Activated effector memory CD4-positive, alpha-beta T cell treated with anti-CD3 and anti-CD28 coated beads, Interleukin-2, amount 50 U/mL, for 16 hours (primary cell): ENCODE results near the gene RTN1.

Experiments
- DNase-seq: peaks from one replicate; pipeline ENCODE4 v3.0.0-alpha.2; 2020

RTN1 gene

DNA sequence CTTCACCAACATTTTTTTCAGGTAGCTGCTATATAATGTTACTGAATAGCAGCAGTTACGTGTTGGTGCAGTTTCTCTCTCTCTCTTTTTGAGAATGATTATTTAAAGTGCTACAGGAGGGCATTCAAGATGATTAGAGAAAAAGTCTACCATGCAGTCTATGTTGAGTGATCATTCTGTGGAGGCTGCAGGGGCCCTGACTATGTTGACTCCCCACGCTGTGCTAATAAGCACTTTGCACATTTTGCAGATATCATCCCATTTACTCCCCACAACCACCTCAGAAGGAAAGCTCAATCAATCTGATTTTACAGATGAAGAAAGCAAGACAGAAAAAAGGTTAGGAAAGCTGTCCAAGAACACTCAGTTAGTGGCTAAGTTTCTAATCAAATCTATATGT, 87.8 kb downstream of the RTN1 start:
- DNase-seq = no peak

DNA sequence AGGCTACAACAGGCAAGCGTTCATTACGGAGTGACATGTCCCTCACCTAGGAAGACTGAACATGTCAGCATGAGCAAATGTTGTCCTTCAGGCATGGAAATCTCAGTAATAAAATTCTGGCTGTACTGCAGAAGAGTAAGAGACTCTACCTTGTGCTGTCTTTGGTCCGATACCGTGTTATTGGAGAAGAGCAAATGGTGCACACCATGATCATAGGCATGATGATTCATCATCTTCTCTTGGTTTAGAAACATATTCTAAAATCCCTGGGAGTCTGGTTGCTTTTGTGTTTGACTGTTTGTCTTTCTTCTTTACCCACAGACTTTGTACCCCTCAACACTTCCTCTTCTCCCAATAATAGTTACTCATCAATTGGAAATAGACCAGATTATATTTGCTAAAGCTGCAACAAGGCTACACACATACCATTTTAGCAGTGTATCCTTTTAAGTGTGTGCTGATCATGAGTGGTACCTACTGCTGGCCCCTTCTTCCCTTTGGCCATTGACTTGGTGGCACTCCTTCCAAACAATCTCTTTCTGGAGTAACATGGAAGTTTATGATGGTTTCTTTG, 93.5 kb downstream of the RTN1 start:
- no peak for DNase-seq

DNA sequence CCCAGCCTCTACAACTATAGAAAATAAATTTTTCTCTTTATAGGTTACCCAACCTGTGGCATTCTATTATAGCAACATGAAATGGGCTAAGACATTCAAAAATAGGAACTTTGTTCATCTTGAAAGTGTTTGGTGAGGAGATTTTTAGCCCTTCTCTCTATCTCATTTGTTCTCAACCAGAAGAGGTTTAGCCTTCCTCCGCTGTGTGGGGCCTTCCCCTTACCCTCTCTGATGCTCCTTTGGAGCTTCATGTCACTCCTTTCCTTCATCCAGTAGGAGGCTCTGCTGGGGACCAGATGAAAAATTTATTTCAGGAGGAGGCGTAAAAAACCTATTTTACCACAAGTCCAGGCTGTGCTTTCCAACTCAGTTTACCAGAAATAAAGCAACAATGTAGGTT, 94.1 kb downstream of the RTN1 start:
- DNase-seq = no peak

DNA sequence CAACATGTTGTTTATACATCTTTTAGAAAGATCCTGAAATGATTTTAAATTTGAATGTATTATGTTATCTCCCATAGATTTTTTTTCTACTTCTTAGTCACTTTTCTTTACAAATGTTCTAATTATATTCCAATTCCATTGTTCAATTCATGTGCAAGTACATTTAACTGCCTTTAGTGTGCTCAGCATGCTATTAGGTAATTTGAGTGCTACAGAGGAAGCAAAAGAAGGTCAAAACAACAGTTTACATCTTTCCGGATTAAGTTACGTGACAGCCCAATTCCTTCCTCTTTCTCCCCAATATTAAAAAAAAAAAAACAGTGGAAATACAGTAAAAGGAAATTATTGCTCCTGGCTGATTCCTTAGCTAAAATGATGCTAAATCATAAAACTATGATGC, 98.3 kb downstream of the RTN1 start:
- no peak for DNase-seq

DNA sequence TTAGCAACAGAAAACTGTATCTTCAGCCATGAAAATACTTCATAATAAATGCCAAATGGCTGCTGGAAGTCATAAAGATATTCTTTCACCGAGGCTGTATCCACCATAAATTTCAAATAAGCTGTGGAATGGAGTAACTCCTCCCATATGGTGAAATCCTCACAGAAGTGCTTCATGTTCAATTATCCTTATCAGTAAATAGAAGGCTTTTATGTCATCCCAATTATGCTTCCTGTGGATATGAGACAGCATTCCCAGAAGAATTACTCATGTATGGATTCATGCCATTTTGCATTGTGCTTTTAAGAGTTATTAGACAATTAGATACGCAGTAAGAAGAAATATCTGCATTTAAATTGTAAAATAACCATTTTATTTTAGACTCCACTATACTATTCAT, 99.0 kb downstream of the RTN1 start:
- DNase-seq = no peak

DNA sequence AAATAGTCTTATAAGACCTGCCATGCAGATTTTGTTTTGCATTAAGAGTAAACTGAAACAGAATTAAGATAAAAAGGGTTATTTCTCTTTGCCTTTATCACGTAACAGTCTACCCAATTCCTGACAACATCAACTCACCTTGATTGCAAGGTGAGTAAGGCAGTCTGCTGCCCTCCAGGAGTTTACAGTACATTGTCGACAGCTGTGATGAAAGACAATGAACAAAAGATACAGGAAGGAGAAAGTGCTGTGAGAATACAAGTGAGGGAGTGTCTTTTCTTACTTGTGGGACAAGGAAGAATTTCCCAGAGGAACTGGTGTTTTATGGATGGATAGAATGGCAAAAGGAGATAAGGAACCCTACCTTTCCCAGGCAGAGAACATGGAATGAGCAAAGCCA, 101.0 kb downstream of the RTN1 start:
- DNase-seq = no peak

DNA sequence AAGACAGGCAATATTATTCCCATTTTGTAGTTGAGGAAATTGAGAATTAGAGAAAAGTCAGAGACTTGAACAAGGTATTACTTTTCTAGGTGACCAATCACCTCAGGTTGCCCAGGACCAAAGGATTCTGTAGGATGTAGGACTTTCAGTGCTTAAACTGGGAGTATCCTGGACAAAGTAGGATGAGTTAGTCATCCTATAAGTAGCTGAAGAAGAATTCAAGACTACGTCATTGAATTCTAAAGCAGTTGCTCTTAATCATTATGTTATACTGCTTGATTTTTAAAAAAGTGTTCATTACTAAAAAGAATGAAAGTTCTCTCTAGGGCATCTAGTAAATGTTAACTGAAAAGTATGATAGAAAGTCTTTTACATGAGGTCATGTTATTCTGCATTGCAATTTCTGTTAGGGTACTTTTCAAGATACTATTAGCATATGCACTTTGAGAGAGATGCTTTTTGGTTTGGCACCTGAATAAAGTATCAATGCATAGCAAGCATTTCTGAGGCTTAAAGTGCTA, 101.7 kb downstream of the RTN1 start:
- DNase-seq = no peak

DNA sequence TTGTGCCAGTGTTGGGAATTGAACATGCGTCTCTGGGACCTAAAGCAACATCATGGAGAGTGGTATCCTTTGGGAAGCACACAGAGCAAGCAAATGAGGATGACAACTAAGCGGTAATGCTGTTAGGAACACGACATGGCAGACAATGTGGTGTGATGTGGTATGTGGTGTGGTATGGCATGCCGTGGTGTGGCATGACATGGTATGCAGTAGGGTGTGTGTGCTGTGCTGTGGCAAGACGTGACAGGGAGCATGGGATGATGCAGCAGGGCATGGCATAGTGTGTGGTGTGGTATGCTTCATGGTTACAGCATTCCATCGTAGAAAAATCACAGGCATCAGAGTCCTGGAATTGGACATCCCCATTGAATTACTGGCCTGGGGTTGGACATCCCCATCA, 108.7 kb downstream of the RTN1 start:
- no peak for DNase-seq

DNA sequence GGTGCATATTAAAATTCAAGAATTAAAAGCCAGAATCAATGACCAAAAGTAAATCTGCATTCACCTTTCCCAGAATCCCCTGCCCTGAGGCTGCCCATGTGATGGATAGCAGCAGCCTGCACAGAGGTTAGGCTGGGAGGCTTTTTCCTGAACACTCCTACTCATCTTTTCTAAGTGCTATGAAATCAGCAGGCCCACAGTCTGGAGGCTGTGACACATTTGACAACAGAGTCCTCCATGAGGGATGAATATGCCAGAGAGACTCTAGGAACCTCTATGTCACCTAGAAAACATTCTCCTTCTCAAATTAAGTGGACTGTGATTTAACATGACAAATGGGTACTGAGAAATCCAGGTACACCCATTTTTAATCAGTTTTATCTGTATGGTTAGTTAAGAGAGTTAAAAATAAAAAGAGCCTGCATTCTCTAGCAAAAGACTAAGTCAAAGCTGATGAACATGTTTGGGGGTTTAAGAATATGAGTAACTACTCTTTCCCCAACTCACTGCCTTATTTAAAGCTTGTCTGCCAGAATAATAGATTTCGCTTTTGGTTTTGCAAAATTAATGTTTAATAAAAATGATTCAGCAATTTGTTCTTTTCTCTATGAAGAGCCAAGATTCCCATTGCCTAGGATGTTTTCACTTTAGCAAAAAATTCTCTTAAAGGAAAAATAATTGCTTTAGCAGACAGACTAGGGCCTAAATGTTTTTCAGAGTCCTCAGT, 115.0 kb downstream of the RTN1 start:
- DNase-seq = no peak

DNA sequence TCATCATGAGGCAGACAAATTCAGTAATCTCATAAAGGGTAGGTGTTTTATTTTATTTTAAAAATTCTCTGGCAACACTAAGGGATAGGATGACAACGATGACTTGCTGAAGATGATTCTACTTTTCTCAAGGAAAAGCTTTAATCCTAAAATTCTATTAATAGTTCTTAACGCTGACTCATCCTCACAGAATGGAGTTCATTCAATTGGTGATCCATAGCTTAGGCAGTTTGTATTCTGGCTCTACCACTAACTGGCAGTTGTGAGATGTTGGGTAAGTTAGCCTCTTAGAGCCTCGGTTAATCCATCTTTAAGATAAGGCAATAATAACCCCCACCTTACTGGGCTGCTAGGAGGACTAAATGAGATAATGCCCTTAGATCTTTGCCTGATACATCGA, 116.3 kb downstream of the RTN1 start:
- no peak for DNase-seq

DNA sequence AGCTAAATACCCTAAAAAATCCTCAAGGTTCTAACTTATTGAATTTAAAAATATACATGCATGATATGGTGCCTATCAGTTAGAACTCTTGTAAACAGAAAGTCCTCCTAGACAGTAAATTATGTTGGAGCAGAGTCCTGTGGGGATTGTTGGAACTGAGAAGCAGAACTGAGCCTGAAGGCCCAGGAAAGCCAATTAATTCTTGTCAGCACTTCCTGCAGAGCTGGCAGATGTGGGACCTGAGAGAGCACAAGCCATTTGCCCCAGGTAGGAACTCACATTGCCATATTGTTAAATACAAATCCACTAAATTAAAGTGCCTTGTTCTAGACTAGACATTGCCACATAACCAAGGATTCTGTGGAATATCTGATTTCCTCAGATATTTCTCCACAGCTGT, 117.1 kb downstream of the RTN1 start:
- DNase-seq = no peak

DNA sequence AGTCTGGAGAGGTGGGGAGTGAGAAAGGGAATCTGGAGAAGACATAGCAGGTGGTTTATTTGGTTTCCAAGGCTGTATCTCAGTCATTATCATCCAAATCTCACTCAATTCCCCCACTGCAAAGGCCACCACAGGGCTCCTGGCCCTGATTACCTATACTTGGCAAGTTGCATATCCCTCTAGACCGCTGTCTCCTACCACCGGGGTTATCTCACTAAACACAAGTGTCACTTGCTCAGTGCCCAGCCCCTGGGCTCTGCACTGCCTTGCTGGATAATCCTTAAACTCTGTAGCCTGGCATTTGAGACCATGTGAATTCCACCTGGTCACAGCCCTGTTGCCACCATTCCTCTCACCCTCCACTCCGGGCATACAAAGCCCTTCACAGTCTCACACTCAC, 119.0 kb downstream of the RTN1 start:
- DNase-seq = no peak

DNA sequence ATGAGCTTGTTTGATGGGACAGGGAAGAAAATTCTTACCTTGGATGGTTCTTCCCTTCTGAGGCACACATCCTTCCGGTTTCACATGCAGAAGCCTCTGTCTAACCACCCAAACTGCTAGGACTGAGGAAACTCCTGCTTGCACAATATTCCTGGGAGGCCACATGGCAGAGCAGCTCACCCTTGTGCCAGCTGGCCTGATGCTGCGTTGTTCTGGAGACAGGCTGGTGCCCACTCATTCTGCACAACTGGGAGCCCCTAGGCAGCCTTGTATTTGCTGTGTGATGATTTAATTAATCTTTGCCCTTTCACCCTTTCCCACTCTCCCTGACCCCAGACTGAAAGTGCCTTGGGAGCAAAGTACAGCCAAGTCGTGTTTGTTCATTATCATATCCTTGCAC, 130.8 kb downstream of the RTN1 start:
- no peak for DNase-seq

DNA sequence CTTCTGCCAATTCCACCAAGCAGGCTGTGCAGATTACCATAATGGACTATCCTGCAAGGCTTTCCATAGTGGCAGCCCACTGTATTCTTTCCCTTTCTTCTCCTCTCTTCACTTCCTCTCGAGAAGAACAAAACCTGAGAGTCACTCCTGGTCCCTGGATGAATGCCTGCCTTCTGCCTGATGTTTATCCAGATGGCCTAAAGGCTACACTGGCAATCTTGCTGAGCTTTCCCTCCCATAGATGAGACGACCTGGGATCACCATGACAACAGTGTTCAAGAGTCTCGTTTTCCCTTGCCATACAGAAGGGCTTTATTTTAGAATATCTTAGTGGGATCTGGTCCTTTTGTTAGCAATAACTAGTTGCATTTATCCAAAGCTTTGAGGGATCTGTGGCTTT, 142.3 kb downstream of the RTN1 start:
- no peak for DNase-seq

DNA sequence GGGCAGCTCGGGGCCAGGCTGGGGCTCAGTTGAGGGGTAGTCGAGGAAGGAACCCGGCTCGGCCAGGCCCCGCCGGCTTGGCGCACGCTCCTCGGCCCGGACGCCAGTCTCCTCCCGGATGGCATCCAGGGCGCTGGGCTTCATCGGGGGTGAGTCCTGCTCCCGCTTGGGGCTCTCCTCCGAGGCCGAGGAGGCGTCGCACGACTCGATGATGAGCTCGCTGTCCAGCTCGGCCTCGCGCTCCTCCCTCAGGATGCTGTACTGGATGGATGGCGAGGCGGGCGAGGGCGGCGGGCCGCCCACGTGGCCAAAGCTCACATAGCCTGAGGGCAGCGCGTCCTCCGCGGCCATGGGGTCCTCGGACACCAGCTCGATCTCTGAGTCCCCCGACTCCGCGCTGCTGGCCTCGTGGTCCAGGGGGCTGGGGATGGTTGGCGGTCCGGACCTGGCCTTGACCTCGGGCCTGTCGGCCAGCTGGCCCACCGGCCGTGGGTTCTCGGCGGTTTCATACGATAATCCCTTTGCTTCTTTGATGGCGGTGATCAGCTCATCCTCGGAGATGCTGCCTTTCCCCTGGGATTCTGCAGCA, 143.4 kb downstream of the RTN1 start:
- no peak for DNase-seq

DNA sequence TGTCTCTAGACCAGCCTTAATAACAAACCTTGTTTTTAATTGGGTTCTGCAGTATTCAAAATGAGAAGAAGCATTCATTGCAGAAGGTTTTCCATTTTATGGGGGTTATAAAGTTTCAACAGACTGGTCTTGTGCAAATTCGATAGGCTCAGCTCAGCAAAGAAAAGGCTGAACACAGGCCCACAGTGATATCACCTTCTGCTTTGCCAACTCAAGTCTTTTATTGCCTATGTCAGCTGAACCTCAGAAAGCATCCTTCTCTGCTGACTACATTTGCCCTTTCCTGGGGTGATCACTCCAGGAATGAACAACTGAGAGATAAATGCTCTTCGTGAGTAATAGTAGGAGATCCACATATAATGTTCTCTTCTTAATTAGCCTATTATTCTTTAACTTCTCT, 159.5 kb downstream of the RTN1 start:
- no peak for DNase-seq

DNA sequence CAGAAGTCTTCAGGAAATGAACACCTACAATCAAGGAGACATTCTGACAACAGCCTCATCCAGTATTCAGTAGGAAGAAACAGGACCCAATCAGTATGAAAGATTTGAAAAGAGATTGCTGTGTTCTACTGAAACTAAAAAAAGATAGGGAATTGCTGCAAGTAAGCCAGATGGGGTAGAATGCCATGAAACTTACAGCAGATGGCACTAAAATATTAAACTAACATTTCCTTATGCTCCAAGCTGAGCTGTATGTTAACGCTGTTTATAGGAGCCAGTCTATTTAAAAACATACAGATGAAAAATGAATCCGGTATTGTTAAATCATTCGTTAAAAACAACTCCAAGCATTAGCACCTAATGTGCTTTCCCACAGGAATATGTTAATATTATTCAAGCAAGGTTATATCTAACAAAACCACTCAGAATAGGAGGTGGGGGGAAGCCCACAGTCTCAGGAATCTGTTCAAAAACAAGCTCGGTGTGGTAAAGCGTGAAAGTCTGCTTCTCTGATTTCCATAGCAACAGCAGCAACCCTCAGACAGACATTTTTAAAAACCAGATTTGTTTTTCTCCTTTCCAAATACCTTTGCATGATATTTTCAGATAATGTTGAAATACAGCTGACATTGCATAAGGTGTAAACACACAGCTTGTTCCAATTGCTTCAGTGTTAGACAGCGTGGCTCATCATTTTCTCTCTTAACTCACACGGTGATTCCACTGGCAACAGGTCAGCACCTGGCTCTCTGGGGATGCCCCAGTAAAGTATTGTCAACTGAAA, 162.6 kb downstream of the RTN1 start:
- DNase-seq = no peak

DNA sequence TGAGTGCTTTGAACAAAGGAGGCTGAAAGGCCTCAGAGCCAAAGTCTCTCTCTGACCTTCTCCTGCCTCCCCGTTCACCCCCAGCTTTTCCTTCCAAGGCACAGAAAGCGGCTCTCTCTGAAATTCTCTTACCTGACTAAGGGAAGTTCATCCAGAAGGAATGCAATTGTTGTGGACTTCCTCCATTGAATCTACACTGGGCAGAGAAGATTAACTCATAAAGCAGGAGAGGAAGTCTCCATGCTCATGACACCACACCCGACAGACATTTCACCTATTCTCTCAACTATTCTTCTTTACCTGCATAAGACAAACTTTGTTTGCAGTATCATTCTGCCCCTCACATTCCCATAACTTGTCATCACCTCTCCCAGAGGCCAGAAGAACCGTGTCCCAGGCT, 164.7 kb downstream of the RTN1 start:
- no peak for DNase-seq

DNA sequence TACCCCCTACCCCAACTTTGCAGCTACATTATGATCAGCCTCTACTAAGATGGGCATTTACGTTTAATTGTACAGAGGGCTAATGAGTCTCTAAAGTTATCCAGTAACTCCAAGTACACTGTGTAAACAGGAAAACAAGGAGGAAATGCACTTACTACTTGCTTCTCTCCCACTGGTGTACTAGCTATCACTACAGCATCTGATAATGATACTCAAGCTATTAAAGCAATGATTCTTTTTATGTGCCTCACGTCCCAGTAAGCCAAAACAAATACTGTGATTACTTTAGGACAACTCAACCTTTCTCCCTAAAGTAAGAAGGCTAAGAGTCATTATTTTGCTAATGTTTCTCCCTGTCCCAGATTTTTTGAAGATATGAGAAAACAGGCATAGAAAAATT, 165.3 kb downstream of the RTN1 start:
- DNase-seq = no peak

DNA sequence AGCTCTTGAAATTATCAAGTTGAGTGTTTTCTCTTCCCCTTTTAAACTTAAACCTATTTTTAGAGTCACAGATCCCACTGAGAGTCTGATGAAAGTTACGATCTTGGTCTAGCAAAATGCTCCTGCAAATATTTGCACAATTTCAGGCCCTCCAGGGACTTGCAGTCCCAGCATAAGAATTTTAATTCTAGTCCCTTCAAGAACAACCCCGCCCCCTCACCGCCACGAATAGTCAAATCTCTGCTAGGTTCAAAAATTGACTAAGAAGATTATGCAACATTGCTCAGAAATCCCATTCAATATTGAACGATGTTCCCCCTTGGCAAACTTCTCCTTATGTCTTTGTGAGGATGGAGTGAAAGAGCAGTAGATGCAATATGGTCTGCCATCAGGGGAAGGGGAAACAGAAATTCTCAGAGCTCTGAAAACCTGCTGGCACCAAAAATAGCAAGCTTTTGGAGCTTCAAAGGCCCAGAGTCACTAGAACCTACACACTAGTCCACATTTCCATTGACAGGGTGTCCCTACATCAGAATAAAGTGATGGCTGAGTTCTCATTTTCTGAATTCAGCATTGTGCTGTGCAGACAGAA, 166.4 kb downstream of the RTN1 start:
- no peak for DNase-seq

DNA sequence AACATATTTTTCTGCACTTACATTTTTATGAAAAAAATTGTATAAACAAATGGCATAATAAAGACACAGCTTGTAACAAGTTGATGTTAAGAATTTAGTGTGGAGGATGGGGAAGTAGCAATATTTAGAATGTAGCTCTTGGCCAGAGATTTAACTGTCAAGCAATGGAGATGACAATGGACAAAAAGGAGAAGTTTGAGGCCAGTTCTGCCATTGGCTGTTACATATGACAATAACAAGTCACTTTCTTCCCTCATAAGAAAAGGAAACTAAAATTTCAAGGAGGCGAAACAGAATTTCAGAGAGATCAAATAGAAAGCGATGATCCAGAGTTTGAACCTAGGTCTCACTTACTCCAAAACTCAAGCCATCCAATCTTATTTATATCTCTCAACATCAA, 171.1 kb downstream of the RTN1 start:
- no peak for DNase-seq

DNA sequence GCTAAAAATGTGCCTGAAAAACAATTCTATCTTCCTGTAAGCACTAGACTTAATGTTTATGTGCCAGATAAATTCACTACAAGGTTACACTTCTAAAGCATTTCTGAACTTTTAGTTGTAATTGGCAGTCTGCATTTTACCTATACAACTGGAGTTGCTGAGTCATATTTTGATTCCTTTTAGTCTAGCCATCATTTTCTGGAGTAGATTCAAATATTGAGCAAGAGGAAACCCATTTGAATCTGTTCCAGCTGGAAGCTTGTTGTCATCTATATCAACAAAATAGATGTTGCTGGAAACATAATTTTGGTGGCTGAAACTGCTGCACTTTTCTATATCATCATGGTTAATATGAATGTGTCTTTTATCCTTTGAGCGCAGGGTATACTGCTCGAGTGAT, 171.8 kb downstream of the RTN1 start:
- DNase-seq = no peak

DNA sequence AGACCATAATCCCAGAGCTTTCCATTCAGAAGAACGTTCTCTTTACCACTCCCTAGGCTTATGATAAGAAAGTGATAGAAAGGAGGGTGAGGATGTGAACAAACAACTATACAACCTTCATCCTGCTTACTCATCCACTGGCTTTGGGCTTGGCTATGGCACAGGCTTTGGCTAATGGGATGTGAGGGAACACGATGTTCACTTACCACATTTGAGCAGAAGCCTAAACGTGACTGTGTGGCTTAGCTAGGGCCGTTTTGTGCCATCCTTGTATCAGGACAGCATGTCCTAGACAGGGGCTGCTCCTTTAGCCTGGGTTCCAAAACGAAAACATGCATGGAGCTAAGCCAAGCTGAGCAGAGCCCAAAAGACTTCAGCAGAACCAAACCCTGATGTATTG, 175.4 kb downstream of the RTN1 start:
- no peak for DNase-seq
